Measurements from ENCODE around the gene CHD9NB.

The CHD9NB gene

DNA sequence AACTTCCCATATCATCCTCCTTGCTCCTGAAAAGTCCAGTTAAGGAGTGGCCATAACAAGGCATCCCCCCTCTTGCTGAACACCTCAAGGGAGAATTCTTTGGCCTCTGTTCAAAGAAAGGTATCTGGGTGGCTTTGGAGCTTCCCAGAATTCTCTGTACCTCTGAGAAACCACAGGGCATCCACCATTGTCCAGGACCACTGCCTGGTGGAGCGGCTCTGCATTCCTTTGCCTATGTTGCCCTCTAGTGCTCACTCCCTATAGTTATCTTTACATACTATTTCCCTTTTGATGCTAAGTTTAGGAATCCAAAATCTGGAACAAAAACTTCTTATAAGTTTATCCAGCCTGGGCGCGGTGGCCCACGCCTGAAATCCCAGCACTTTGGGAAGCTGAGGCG lies 30.3 kb downstream of the CHD9NB start:
- peak; percentile 61 for DNase-seq

DNA sequence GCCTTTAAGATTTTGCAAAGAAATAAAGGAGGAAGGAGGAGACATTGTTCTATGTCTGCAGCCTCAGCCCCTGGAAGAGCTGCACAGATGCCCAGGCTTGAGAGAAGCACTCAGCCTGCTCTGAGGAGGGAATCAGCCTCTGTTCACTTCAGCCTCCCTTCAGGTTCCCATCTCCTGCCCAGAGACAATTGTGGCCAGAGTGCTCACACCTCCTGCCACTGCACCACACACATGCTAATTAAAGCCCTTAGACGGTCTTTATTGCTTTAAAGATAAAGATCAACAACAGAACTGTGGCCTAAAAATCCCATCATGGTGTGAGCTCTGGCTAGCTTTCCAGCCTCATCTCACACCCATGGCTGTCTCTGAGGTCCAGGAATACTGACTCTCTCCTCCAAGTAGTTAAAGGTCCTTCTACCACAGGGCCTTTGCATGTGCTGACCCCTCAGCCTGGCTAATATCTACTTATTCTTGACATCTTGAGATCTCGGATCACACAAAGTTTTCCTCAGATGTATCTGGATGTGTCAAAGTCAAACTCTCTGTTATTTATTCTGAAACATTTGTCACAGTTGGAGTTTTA lies 33.8 kb downstream of the CHD9NB start:
- no peak for DNase-seq

DNA sequence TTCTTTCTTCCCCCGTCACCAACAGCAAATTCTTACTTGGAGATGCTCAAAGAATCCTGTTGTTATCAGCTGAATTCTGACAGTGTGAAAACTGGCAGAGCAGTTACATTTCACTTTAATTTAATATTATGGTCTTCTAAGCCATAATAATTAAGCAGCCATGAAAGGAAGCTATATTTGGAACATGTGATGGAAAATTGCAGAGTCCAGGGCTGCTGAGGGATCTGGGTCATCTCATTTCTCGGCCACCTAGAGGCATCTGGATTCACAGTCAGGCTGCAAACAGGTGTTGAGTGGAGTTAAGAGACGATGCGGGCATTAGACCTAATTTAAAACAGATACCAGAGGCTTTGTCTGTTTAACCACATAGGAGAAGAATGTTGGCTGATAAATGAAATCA lies 38.4 kb downstream of the CHD9NB start:
- no peak for DNase-seq

DNA sequence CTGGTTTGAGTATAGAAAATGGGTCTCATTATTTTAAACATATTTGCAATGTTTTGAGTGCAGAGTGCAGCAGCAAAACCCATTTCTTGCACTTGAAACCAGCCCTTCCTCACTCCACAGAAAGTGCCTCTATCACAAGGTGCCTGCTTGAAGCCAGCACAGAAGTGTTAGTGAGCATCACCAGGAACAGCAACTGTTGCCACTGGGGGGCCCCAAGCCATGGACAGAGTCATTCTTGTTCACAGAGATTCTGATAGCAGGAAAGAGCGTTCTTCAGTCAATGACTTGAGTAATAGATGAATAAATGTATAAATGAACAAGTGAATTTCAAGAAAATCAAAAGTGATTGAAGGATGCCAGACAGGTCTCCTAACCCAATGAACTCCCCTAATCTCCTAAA lies 45.6 kb downstream of the CHD9NB start:
- DNase-seq = no peak

DNA sequence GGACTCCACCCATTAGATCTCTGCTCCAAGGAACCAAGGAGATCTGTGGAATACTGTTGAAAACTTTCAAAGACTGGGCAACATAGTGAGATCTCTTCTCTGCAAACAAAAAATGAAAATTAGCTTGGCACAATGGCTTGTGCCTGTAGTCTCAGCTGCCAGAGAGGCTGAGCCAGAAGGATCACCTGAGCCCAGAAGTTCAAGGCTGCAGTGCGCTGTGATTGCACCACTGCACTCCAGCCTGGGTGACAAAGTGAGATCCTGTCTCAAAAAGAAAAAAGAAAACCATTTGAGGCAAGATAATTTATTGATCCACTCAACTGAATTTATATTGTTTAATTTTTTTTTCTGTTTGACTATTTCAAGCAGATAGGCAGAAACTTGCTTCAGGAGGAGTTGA lies 54.8 kb downstream of the CHD9NB start:
- DNase-seq = no peak

DNA sequence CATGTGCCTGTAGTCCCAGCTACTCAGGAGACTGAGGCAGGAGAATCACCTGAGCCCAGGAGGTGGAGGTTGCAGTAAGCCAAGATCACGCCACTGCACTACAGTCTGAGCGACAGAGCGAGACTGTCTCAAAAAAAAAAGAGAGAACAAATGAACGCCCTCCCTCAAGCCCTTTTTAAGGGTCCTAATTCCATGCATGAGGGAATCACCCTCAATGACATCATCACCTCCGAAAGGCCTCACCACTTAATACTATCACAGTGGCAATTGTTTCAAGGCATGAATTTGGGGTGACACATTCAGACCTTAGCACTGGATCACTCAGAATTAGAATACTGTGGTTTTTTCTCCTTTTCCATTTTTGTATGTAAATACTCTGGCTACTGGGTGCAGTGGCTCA lies 57.8 kb downstream of the CHD9NB start:
- no peak for DNase-seq

DNA sequence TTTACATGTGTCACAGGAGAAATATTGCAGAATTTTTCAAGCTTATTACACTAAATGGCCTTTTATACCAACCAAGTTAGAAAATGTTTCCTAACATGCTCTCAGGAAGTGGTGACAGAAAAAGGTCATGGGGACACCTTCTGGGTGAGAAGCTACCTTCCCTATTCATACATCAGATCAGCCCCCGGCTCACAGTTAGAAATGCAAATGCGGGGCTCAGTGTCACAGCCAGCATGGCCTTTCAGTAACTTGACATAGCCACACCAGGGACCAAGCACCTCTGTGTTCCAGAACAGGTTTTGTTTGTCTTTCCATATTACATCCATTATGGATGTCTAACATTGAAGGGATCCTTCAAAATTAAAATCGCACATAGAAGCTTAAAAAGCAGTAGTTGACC lies 59.5 kb downstream of the CHD9NB start:
- DNase-seq = no peak

DNA sequence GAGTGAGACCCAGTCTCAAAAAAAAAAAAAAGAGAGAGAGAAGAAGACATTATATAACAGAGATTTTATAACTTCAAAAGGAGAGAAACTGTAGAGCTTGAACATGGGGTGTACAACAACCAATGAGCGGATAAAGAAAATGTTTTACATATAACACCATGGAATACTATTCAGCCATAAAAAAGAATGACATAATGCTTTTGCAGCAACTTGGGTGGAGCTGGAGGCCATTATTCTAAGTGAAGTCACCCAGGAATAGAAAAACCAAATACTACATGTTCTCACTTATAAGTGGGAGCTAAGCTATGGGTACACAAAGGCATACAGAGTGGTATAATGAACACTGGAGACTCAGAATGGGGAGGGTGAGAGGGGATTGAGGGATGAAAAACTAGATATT lies 61.1 kb downstream of the CHD9NB start:
- no peak for DNase-seq

All from retina (tissue), 1 donor.